Ramos (cell line): Measurements from ENCODE around the gene NR5A2.

Experiments used
- in situ Hi-C: fragments of 300-500 bp; cut with MboI; formaldehyde crosslinking; loops from one replicate; pipeline ENCODE4 v1.14.3; 2022; ENCODE audit warnings: low sequenced_read_pairs; ENCODE audit not compliant: unreplicated experiment

The NR5A2 gene

GRCh38 chr1:200153277-200154055, 126.0 kb downstream of the NR5A2 start:
- in situ Hi-C loops, result no loop called here

GRCh38 chr1:200154069-200154767, 126.7 kb downstream of the NR5A2 start:
- in situ Hi-C loops, result no loop called here

GRCh38 chr1:200157715-200158114, 130.2 kb downstream of the NR5A2 start:
- in situ Hi-C loops, result no loop called here

- in situ Hi-C loops, result no loop called here
Observed at GRCh38 chr1:200161801-200162200, 134.3 kb downstream of the NR5A2 start.

- in situ Hi-C loops, result no loop called here
Observed at GRCh38 chr1:200162258-200162657, 134.7 kb downstream of the NR5A2 start.

- in situ Hi-C loops, result no loop called here
Observed at GRCh38 chr1:200162877-200163276, 135.4 kb downstream of the NR5A2 start.

- in situ Hi-C loops, result no loop called here
Observed at GRCh38 chr1:200163911-200164310, 136.4 kb downstream of the NR5A2 start.

GRCh38 chr1:200165493-200166220, 138.1 kb downstream of the NR5A2 start:
- in situ Hi-C loops, result no loop called here

GRCh38 chr1:200166411-200166810, 138.9 kb downstream of the NR5A2 start:
- in situ Hi-C loops, result no loop called here

- in situ Hi-C loops, result no loop called here
Observed at GRCh38 chr1:200168926-200169325, 141.4 kb downstream of the NR5A2 start.

- in situ Hi-C loops, result no loop called here
Observed at GRCh38 chr1:200172311-200172710, 144.8 kb downstream of the NR5A2 start.

- in situ Hi-C loops, result no loop called here
Observed at GRCh38 chr1:200173097-200173618, 145.6 kb downstream of the NR5A2 start.

- in situ Hi-C loops, result no loop called here
Observed at GRCh38 chr1:200174525-200175295, 147.2 kb downstream of the NR5A2 start.

- in situ Hi-C loops, result no loop called here
Observed at GRCh38 chr1:200176181-200176580, 148.7 kb downstream of the NR5A2 start.

- in situ Hi-C loops, result no loop called here
Observed at GRCh38 chr1:200176798-200177197, 149.3 kb downstream of the NR5A2 start.

GRCh38 chr1:200178340-200178739, 150.8 kb downstream of the NR5A2 start:
- in situ Hi-C loops, result no loop called here

GRCh38 chr1:200179126-200179780, 151.7 kb downstream of the NR5A2 start:
- in situ Hi-C loops, result no loop called here

- in situ Hi-C loops, result no loop called here
Observed at GRCh38 chr1:200179781-200180160, 152.3 kb downstream of the NR5A2 start.

- in situ Hi-C loops, result no loop called here
Observed at GRCh38 chr1:200180821-200181220, 153.3 kb downstream of the NR5A2 start.

GRCh38 chr1:200181861-200182260, 154.4 kb downstream of the NR5A2 start:
- in situ Hi-C loops, result no loop called here
